WI38 (cell line): ENCODE measurements around the gene USH2A.

Source experiments
- H3K4me3 ChIP-seq: 2 replicates; pipeline ENCODE4 v1.5.1; 2011; ENCODE audit warnings: low read depth, mild to moderate bottlenecking, control low read depth, low read length
- TF ChIP-seq, protein P1 (sequence below): IDR thresholded peaks from 2 replicates; pipeline ENCODE4 v1.5.1; 2012; ENCODE audit warnings: low read depth, mild to moderate bottlenecking, control low read depth, low read length

USH2A gene

GRCh38 chr1:216434232-216434631 lies 11.0 kb upstream of the USH2A start:
- TF ChIP-seq, protein P1, sequence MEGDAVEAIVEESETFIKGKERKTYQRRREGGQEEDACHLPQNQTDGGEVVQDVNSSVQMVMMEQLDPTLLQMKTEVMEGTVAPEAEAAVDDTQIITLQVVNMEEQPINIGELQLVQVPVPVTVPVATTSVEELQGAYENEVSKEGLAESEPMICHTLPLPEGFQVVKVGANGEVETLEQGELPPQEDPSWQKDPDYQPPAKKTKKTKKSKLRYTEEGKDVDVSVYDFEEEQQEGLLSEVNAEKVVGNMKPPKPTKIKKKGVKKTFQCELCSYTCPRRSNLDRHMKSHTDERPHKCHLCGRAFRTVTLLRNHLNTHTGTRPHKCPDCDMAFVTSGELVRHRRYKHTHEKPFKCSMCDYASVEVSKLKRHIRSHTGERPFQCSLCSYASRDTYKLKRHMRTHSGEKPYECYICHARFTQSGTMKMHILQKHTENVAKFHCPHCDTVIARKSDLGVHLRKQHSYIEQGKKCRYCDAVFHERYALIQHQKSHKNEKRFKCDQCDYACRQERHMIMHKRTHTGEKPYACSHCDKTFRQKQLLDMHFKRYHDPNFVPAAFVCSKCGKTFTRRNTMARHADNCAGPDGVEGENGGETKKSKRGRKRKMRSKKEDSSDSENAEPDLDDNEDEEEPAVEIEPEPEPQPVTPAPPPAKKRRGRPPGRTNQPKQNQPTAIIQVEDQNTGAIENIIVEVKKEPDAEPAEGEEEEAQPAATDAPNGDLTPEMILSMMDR = no peak

GRCh38 chr1:216433175-216433574 lies 9.9 kb upstream of the USH2A start:
- H3K4me3 ChIP-seq = no peak overlapping the region
- TF ChIP-seq, protein P1 = no peak

More at GRCh38 chr1:216434232-216434631, 11.0 kb upstream of the USH2A start:
- no peak overlapping the region for H3K4me3 ChIP-seq

GRCh38 chr1:216430744-216431143 lies 7.5 kb upstream of the USH2A start:
- no peak overlapping the region for H3K4me3 ChIP-seq
- TF ChIP-seq, protein P1 = no peak

GRCh38 chr1:216425577-216425976 lies 2.3 kb upstream of the USH2A start:
- H3K4me3 ChIP-seq = no peak overlapping the region
- TF ChIP-seq, protein P1 = no peak

DNA sequence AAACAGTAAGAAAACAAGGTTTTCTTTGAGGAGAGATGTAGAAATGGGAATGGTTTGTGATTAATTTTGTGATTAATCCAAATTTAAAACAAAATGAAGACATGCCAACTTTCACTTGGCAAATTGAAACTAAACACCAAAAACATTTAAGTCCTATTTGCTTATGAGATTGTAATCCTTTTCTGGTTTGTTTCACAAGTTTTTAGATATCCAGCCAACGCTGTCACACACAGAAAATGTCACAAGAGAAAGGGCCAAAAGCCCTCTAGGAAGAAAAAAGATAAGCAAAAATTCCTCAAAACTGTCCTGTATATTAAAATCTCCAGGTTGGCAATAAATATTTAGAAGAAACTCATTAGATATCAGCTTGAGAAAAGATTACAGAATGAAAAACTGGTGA lies 2.5 kb downstream of the USH2A start:
- TF ChIP-seq, protein P1 = no peak
- H3K4me3 ChIP-seq = no peak overlapping the region

DNA sequence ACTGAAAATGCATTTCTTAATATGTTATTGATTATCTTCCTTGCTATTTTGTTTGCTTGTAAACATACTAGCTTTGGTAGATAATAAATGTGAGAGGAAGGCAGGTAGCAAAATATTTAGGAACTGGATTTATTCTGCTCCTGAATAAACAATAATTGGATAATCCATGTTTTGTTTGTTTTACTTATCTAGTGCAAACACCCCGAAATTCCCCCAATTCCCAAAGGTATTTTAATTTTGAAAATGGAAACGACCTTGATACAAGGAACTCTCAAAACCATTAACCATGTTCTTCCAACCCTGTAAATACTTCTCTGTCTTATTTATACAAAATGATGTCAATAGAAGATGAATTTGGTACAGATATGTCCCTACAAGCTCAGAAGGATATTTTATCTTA lies 3.0 kb downstream of the USH2A start:
- no peak overlapping the region for H3K4me3 ChIP-seq
- TF ChIP-seq, protein P1 = no peak

- TF ChIP-seq, protein P1 = no peak
- no peak overlapping the region for H3K4me3 ChIP-seq
Observed at GRCh38 chr1:216416488-216416887, 6.8 kb downstream of the USH2A start.
